Thymus (tissue), 11 donors: ENCODE data around the gene BTBD17. TPM values are rescaled to one million over a fixed set of nuclear protein-coding genes. Genes with fewer than 3 reads are reported as not detected.

Experiments
- DNase-seq, 9 donors: peaks; one replicate each; pipeline ENCODE4 v3.0.0-alpha.2; 2013; ENCODE audit warnings: low spot score in 9 of 9, low read depth in 6 of 9, missing footprints in 1 of 9
- H3K27ac ChIP-seq, 2 donors: one replicate each; pipeline ENCODE4 v1.5.1; 2013; ENCODE audit warnings: control low read depth in 1 of 2, low read depth in 1 of 2, low read length in 1 of 2, mild to moderate bottlenecking in 1 of 2, moderate library complexity in 1 of 2
- H3K27me3 ChIP-seq, 2 donors: one replicate each; pipeline ENCODE4 v1.5.1; 2013; ENCODE audit warnings: low read length in 1 of 2; ENCODE audit not compliant: control insufficient read depth in 2 of 2, insufficient read depth in 1 of 2
- H3K36me3 ChIP-seq, 2 donors: one replicate each; pipeline ENCODE4 v1.5.1; 2013; ENCODE audit warnings: low read length in 1 of 2, mild to moderate bottlenecking in 1 of 2, moderate library complexity in 1 of 2; ENCODE audit not compliant: control insufficient read depth in 2 of 2, insufficient read depth in 2 of 2
- H3K4me1 ChIP-seq, 2 donors: one replicate each; pipeline ENCODE4 v1.5.1; 2013; ENCODE audit warnings: low read length in 2 of 2; ENCODE audit not compliant: control insufficient read depth in 2 of 2, insufficient read depth in 2 of 2
- H3K4me3 ChIP-seq, 2 donors: one replicate each; pipeline ENCODE4 v1.5.1; 2013; ENCODE audit warnings: low read length in 2 of 2, control low read depth in 1 of 2, mild to moderate bottlenecking in 1 of 2
- H3K9me3 ChIP-seq, 2 donors: one replicate each; pipeline ENCODE4 v1.5.1; 2013; ENCODE audit warnings: low read length in 1 of 2, mild to moderate bottlenecking in 1 of 2; ENCODE audit not compliant: control insufficient read depth in 2 of 2, insufficient read depth in 1 of 2
- WGBS: extraction: QIAGEN DNeasy Blood & Tissue Kit; methylation state at CpG from one replicate; pipeline ENCODE4 v1.1.7; 2013; 5-methylcytosine and 5-hydroxymethylcytosine counted together
- polyA plus RNA-seq: library from polyadenylated mRNA; stranded (reverse); fragments of 200-250 nt; gene quantifications from one replicate; pipeline ENCODE4 v1.2.3, GENCODE V29; 2013
- total RNA-seq: library from RNA; stranded (reverse); fragments of 120-200 nt; gene quantifications from one replicate; pipeline ENCODE4 v1.2.4, GENCODE V29; 2013
- donor health status: healthy.

BTBD17 gene
- total and polyA plus RNA-seq, 2 donors: 0.05 to 0.16 TPM

DNA sequence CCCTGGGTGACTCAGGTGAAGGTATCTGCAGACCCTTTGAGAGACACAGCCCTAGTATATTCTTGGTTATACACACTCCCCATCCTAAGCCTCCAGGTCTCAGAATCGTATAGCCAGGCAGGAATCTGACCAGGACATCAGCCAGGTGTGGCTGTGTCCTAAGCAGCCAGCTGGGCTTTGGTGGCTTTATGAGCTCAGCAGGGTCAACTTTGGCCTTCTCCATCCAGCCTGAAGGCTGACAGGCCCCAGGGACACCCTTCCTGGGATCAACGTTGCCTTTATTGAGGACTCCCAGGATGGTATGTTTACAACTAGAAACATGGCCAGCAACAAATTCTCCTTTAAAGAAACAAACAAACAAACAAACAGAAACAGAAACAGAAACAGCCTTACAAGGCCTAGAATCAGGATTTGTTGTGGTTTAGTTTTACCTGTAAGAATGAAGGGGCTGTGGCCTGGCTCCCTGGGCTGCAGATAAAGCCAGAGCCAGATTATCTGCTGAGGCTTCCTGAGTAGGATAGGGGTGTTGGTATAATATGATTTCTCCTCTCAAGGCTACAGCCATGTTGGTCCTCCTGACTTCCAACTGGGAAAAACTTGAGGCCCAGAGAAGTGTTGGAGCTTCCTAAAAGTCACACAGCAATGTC lies 27.2 kb downstream of the BTBD17 start:
- 97% methylated on average over 2 of the region's 2 CpGs for WGBS

DNA sequence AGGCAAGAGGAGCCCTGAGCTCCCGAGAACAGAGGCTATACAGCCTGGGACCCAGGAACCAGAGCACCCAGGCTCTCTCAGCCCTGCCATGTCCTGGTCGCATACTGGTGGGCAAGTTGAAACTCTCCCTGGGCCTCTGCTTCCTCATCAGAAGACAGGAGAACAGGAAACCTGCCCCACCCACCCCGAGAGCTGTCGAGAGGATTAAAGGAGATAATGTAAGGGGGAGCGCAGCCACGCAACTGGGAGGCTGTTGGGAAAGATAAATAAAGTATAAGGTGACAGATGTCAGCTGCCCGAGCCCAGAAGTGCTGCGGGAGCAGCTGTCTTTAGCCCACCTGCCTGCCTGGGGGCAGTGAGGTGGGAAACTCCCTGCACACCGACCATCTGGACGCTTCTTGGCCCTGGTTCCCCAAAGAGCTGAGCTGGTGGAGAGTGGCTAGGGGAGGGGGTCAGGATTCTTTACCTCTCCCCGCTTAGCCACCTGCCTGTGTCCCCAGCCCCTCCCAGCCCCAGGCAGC lies 28.8 kb downstream of the BTBD17 start:
- 28% methylated on average over 11 of the region's 11 CpGs for WGBS
- Histone ChIP-seq H3K36me3 (no peaks in the 10 kb centered on the region), H3K27me3 (peaks cover 0 to 9% of the 10 kb centered on the region in 2 donors), H3K4me3 (no peak overlapping the region), H3K4me1 (peaks cover 0 to 14% of the 10 kb centered on the region in 2 donors), H3K27ac (peak overlapping the region in 1 of 2 donors; percentile 43), H3K9me3 (no peaks in the 10 kb centered on the region)
- DNase-seq: peak in 1 of 9 donors; percentile 25

More for the DNA sequence above, 27.2 kb downstream of the BTBD17 start:
- H3K4me1 ChIP-seq: peaks cover 0 to 14% of the 10 kb centered on the region in 2 donors
- peaks cover 0 to 9% of the 10 kb centered on the region in 2 donors for H3K27me3 ChIP-seq
- no peaks in the 10 kb centered on the region for H3K9me3 ChIP-seq
- H3K27ac ChIP-seq: no peak overlapping the region
- no peak for DNase-seq
- H3K36me3 ChIP-seq: no peaks in the 10 kb centered on the region
- no peak overlapping the region for H3K4me3 ChIP-seq

DNA sequence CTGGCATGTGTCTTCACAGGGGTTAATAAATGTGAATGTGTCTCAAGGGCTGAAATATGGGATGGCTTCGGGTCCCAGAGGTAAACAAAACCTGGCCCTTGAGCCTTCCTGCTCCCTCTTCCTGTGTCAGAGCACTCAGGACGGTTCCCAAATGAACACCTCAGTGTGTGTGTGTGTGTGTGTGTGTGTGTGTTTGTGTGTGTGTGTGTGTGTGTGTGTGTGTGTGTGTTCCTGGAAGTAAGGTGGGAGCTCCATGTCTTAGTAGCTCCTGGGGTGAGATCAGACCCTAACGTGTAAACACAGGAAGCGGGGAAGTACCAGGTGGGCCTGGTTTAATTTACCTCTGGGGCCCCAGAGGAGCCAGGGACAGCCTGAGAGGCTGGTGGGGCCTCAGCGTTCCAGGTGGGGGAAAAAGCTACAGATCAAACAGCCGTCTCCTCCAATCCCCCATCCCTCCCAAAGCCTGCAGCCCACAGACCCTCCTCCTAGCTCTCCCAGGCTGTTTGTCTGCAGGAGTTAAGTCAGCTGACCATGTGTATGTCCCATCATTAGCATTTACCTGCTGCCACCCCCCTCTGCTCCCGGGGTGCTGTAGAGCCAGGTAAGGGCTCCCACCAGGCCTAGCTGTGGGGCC lies 29.5 kb downstream of the BTBD17 start:
- whole genome bisulfite sequencing: 71% methylated on average over 7 of the region's 7 CpGs

DNA sequence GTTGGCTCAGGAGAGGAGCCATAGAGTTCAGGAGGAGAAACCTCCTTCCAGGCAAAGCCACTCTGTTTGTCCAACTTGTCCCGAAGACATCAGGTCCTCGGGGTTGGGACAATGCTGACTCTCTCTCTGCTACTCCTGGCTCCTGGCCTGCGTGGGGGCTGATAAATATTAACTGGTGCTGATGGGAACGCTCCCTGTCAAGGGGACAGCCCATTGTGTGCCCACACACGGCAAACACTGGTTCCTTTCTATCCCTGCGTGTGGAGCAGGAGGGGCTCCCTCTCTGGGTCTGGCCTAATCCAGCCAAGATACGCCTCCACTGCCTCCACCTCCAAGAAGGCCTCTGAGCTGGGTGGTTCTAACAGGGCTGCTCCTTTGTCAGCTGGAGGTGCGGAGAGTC lies 31.2 kb downstream of the BTBD17 start:
- Histone ChIP-seq H3K27me3 (peaks cover 17 to 29% of the 10 kb centered on the region in 2 donors), H3K36me3 (no peaks in the 10 kb centered on the region)
- WGBS: 96% methylated on average over 8 of the region's 8 CpGs

More for the DNA sequence above, 29.5 kb downstream of the BTBD17 start:
- Histone ChIP-seq H3K27ac (peak overlapping the region in 1 of 2 donors; percentile 43), H3K27me3 (peaks cover under 1 to 13% of the 10 kb centered on the region in 2 donors), H3K36me3 (no peaks in the 10 kb centered on the region), H3K4me3 (no peak overlapping the region), H3K4me1 (peaks cover 0 to 14% of the 10 kb centered on the region in 2 donors), H3K9me3 (no peaks in the 10 kb centered on the region)
- DNase-seq: no peak

DNA sequence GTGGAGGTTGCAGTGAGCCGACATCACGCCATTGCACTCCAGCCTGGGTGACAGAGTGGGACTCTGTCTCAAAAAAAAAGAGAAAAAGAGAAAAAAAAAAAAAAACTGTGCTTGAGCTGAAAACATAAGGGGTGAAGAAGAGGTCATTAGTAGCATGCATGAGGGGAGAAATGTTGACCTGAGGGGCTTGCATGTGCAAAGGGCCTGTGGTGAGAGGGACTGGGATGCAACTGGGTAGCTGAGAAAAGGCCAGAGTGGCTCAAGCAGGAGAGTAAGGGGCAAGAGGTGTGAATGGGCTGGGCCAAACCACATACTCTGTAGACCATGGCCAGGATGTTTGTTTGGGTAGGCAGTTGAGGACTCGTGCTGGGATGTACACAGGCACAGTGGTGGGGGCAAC lies 32.3 kb downstream of the BTBD17 start:
- H3K36me3 ChIP-seq: no peaks in the 10 kb centered on the region
- WGBS: 56% methylated on average over 3 of the region's 3 CpGs
- peaks cover 23 to 39% of the 10 kb centered on the region in 2 donors for H3K27me3 ChIP-seq
- no peak overlapping the region for H3K4me3 ChIP-seq
- no peak for DNase-seq
- no peaks in the 10 kb centered on the region for H3K9me3 ChIP-seq
- H3K27ac ChIP-seq: no peak overlapping the region
- peaks cover 2 to 18% of the 10 kb centered on the region in 2 donors for H3K4me1 ChIP-seq

More for the DNA sequence above, 31.2 kb downstream of the BTBD17 start:
- DNase-seq: no peak
- Histone ChIP-seq H3K27ac (no peak overlapping the region), H3K4me1 (peaks cover 2 to 18% of the 10 kb centered on the region in 2 donors), H3K9me3 (no peaks in the 10 kb centered on the region), H3K4me3 (no peak overlapping the region)

DNA sequence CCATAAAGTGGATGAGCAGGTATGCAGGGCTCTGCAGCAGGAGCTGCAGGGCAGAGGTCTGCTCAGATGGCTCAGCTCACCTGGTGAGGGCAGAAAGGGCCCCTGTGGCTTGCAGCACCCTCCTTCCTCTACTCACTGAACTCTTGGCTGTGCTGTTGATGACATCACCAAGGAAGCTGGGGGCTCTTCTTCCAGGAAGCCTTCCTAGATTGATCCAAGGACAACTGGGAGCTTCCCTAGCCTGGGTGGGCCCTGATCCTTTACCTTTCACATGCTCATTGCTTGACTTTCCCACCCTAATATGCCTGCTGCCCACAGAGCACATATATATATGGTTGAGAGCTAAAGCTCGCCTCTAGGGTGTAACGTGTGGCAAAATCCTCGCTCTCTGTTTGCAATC lies 33.2 kb downstream of the BTBD17 start:
- Histone ChIP-seq H3K4me3 (no peak overlapping the region), H3K27ac (no peak overlapping the region), H3K4me1 (peaks cover 2 to 18% of the 10 kb centered on the region in 2 donors), H3K9me3 (no peaks in the 10 kb centered on the region), H3K27me3 (peaks cover 23 to 45% of the 10 kb centered on the region in 2 donors), H3K36me3 (no peaks in the 10 kb centered on the region)
- DNase-seq: no peak
- 98% methylated on average over 3 of the region's 3 CpGs for WGBS

DNA sequence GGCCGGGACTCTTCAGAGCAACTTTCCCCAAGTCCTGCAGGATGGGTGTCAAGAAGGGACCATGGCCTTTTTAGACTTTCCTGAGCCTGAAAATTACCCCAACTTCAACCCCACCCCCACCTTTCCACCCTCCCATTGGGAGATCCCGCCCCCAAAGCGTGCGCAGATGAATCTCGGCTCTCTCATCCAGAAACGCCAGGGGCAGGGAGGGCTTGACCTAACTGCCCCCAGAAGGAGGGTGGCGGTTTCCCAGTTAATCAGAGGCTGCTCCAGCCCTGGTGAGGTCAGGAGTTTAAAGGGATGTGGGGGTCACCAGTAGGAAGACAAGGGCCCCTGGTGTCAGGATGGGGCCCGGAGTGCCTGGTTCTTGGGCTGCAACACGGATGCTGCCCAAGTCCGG lies 35.2 kb downstream of the BTBD17 start:
- H3K27ac ChIP-seq: no peak overlapping the region
- WGBS: 52% methylated on average over 10 of the region's 10 CpGs
- peaks cover 23 to 55% of the 10 kb centered on the region in 2 donors for H3K27me3 ChIP-seq

DNA sequence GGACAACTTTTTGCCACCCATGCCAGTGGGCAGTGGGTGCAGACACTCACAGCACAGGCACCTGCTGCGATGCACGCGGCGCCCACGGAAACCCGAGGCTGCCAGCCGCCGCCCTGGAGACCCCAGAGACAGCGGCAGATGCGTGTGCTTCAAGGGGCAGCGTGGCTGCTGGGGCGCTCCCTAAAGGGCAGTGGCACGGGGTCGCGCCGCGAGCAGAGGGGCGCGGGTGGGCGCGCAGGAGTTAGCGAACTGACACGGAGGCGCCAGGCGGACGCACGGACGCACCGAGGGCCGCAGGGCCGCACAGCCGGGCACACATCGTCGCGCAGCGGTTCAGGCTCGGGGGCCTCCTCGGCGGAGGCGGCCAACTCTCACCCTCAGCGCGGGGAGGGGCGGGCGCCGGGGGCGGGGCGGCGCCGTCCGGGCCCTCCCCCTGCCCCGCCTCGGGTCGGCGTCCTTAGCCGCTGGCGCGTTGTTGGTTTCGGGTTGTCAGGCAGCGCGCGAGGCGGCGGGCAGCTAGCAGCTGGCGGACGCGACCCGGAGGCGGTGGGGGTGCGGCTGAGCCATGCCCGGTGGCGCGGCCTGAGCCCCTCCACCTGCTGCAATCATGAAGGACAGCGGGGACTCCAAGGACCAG lies 35.8 kb downstream of the BTBD17 start, which contains the start of gene KIF19:
Gene KIF19 (plus strand): TSS at position 484 of the 637 bp plus-strand sequence. CDS start 124 bp downstream, at position 608.
- Histone ChIP-seq H3K36me3 (no peaks in the 10 kb centered on the region), H3K27ac (no peak within 1 kb of the TSS), H3K9me3 (no peaks in the 10 kb centered on the region), H3K27me3 (peaks cover 23 to 55% of the 10 kb centered on the region in 2 donors), H3K4me1 (peaks cover 2 to 4% of the 10 kb centered on the region in 2 donors), H3K4me3 (peak within 1 kb of the TSS; percentile 5 to 36)
- WGBS: 4% methylated on average over 73 of the region's 73 CpGs
- peak in 7 of 9 donors; percentile 20 to 61 (median 29) for DNase-seq

More for the DNA sequence above, 35.2 kb downstream of the BTBD17 start:
- no peaks in the 10 kb centered on the region for H3K9me3 ChIP-seq
- no peak for DNase-seq
- H3K4me1 ChIP-seq: peaks cover 2 to 4% of the 10 kb centered on the region in 2 donors
- H3K36me3 ChIP-seq: no peaks in the 10 kb centered on the region
- H3K4me3 ChIP-seq: peak overlapping the region; percentile 3 to 36
